ENCODE results near the gene HMCN2. TPM values are rescaled to one million over a fixed set of nuclear protein-coding genes. Genes with fewer than 3 reads are reported as not detected.

The HMCN2 gene
- total and polyA plus RNA-seq, 2 experiments from 2014 or later, result 0.50 to 0.54 TPM

GRCh38 chr9:130325921-130326320 is 60.4 kb downstream of the HMCN2 start:
- H3K79me2 ChIP-seq, result no peaks in the 10 kb centered on the region
- no peaks in the 10 kb centered on the region for H3K9me3 ChIP-seq (ENCODE audit: low read depth)
- 67% methylated on average over 7 of the region's 7 CpGs for WGBS (ENCODE audit: low lambda C conversion rate, missing lambda C conversion rate)
- H4K20me1 ChIP-seq (ENCODE audit: insufficient read depth, poor library complexity, severe bottlenecking), result no peaks in the 10 kb centered on the region
- DNase-seq (ENCODE audit: low spot score), result no peak
- H2AFZ ChIP-seq, result no peak overlapping the region
- no peak overlapping the region for H3K27ac ChIP-seq
- H3K4me3 ChIP-seq, result no peak overlapping the region
- no peak overlapping the region for H3K4me2 ChIP-seq
- peaks cover 18% of the 10 kb centered on the region for H3K4me1 ChIP-seq (ENCODE audit: insufficient read depth)
- H3K9me2 ChIP-seq (replicated peaks; ENCODE audit: insufficient read depth), result no peaks in the 10 kb centered on the region
- TF ChIP-seq CTCF (IDR thresholded peaks at IDR 0.05; ENCODE audit: poor library complexity) (no peak), EZH2 (IDR thresholded peaks at IDR 0.05; ENCODE audit: borderline replicate concordance) (no peak), EZH2phosphoT487 (IDR thresholded peaks at IDR 0.05; ENCODE audit: low read depth, severe bottlenecking, unreplicated experiment) (no peak)
- peaks cover 8% of the 10 kb centered on the region for H3K27me3 ChIP-seq
- no peaks in the 10 kb centered on the region for H3K36me3 ChIP-seq (replicated peaks; ENCODE audit: insufficient read depth, low read depth)

GRCh38 chr9:130327070-130327780 is 61.7 kb downstream of the HMCN2 start:
- no peak overlapping the region for H3K4me2 ChIP-seq
- H3K4me3 ChIP-seq, result no peak overlapping the region
- H3K9me2 ChIP-seq (replicated peaks; ENCODE audit: insufficient read depth), result no peaks in the 10 kb centered on the region
- H4K20me1 ChIP-seq (ENCODE audit: insufficient read depth, poor library complexity, severe bottlenecking), result no peaks in the 10 kb centered on the region
- H3K4me1 ChIP-seq (ENCODE audit: insufficient read depth), result peaks cover 18% of the 10 kb centered on the region
- no peaks in the 10 kb centered on the region for H3K36me3 ChIP-seq (replicated peaks; ENCODE audit: insufficient read depth, low read depth)
- TF ChIP-seq EZH2phosphoT487 (IDR thresholded peaks at IDR 0.05; ENCODE audit: low read depth, severe bottlenecking, unreplicated experiment) (no peak), CTCF (IDR thresholded peaks at IDR 0.05; ENCODE audit: poor library complexity) (peak; percentile 14)
- H3K9me3 ChIP-seq (ENCODE audit: low read depth), result no peaks in the 10 kb centered on the region
- H2AFZ ChIP-seq, result no peak overlapping the region
- no peaks in the 10 kb centered on the region for H3K79me2 ChIP-seq
- H3K27ac ChIP-seq, result no peak overlapping the region
- no peak for DNase-seq (ENCODE audit: low spot score)
- peaks cover 8% of the 10 kb centered on the region for H3K27me3 ChIP-seq
- 80% methylated on average over 15 of the region's 15 CpGs for WGBS (ENCODE audit: low lambda C conversion rate, missing lambda C conversion rate)

- peak overlapping the region; percentile 38 for H3K27ac ChIP-seq
- H3K9me3 ChIP-seq (ENCODE audit: low read depth), result no peaks in the 10 kb centered on the region
- peaks cover 8% of the 10 kb centered on the region for H3K27me3 ChIP-seq
- H4K20me1 ChIP-seq (ENCODE audit: insufficient read depth, poor library complexity, severe bottlenecking), result no peaks in the 10 kb centered on the region
- H3K4me2 ChIP-seq, result peak overlapping the region; percentile 52
- no peak overlapping the region for H3K4me3 ChIP-seq
- H3K79me2 ChIP-seq, result no peaks in the 10 kb centered on the region
- no peak for TF ChIP-seq EZH2 (IDR thresholded peaks at IDR 0.05; ENCODE audit: borderline replicate concordance)
- TF ChIP-seq EZH2phosphoT487 (IDR thresholded peaks at IDR 0.05; ENCODE audit: low read depth, severe bottlenecking, unreplicated experiment), result no peak
- no peak for TF ChIP-seq CTCF (IDR thresholded peaks at IDR 0.05; ENCODE audit: poor library complexity)
- H2AFZ ChIP-seq, result no peak overlapping the region
- H3K9me2 ChIP-seq (replicated peaks; ENCODE audit: insufficient read depth), result no peaks in the 10 kb centered on the region
- peaks cover 15% of the 10 kb centered on the region for H3K4me1 ChIP-seq (ENCODE audit: insufficient read depth)
- no peaks in the 10 kb centered on the region for H3K36me3 ChIP-seq (replicated peaks; ENCODE audit: insufficient read depth, low read depth)
- 26% methylated on average over 17 of the region's 19 CpGs for WGBS (ENCODE audit: low lambda C conversion rate, missing lambda C conversion rate)
- DNase-seq (ENCODE audit: low spot score), result peak; percentile 50
Observed at GRCh38 chr9:130327781-130328348, 62.3 kb downstream of the HMCN2 start.

Measured in hepatocyte (in vitro differentiated cells).